Camera-type eye (tissue), 1 donor: ENCODE data around the gene PIGW. TPM values are rescaled to one million over a fixed set of nuclear protein-coding genes. Genes with fewer than 3 reads are reported as not detected.

Experiments
- total RNA-seq: library from RNA; depleted of rRNA; stranded (reverse); fragments of >200 nt; gene quantifications from one replicate; pipeline ENCODE4 v1.2.3, GENCODE V29; 2014

Gene PIGW, protein sequence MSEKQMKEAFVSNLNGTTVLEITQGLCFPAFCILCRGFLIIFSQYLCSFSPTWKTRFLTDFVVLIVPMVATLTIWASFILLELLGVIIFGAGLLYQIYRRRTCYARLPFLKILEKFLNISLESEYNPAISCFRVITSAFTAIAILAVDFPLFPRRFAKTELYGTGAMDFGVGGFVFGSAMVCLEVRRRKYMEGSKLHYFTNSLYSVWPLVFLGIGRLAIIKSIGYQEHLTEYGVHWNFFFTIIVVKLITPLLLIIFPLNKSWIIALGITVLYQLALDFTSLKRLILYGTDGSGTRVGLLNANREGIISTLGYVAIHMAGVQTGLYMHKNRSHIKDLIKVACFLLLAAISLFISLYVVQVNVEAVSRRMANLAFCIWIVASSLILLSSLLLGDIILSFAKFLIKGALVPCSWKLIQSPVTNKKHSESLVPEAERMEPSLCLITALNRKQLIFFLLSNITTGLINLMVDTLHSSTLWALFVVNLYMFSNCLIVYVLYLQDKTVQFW
- total RNA-seq = 4.6 TPM

GRCh38 chr17:36534840-36535668 is at the start of gene PIGW, which contains the start of gene MYO19:
PIGW (plus strand) TSS chr17:36534987; CDS start chr17:36537102, 2,115 bp downstream.
MYO19 (minus strand) TSS chr17:36534868; CDS start chr17:36532538, 2,330 bp downstream.

GRCh38 chr17:36486204-36487194 is 48.3 kb upstream of the PIGW start, which contains the start of gene ZNHIT3:
ZNHIT3 (plus strand) TSS chr17:36486681; CDS start chr17:36486700, 19 bp downstream.

GRCh38 chr17:36544307-36545076 is 9.7 kb downstream of the PIGW start, which contains the start of gene GGNBP2:
GGNBP2 (plus strand) TSS chr17:36544919; CDS start chr17:36545725, 806 bp downstream.

Other genes starting within 250 kb of the PIGW start
- 2.2 TPM for gene TBC1D3G, start 211.1 kb upstream of the PIGW start, total RNA-seq
- gene TBC1D3H, start 146.6 kb upstream of the PIGW start, total RNA-seq = not detected
- 27.3 TPM for gene ZNHIT3, start 48.3 kb upstream of the PIGW start, total RNA-seq
- 54.4 TPM for gene MYO19, start 119 bp upstream of the PIGW start, total RNA-seq
- 73.4 TPM for gene GGNBP2, start 9.9 kb downstream of the PIGW start, total RNA-seq
- gene DHRS11, start 56.9 kb downstream of the PIGW start, total RNA-seq = 5.7 TPM
- gene MRM1, start 66.6 kb downstream of the PIGW start, total RNA-seq = 5.3 TPM